Vagina (tissue), 2 donors: ENCODE data around the gene HAUS6. TPM values are rescaled to one million over a fixed set of nuclear protein-coding genes. Genes with fewer than 3 reads are reported as not detected.
A peak's percentile ranks its signal among the peaks of the same experiment; 100 is the strongest.
"Not testable (repeated sequence)": the region's sequence is repeated elsewhere in the genome, so short reads cannot be mapped to it uniquely, and the experiment has no call there.

ENCODE experiments used
- DNase-seq, 2 donors: peaks; one replicate each; pipeline ENCODE4 v3.0.0-alpha.2; 2017; ENCODE audit errors: extremely low spot score in 2 of 2
- H3K27ac ChIP-seq: fragments of 200-600 bp; sonication (generic); one replicate; pipeline ENCODE4 v1.5.1; 2019
- H3K27me3 ChIP-seq: fragments of 200-600 bp; sonication (generic); one replicate; pipeline ENCODE4 v1.5.1; 2019
- H3K36me3 ChIP-seq, 2 donors: fragments of 200-600 bp; sonication (generic); one replicate each; pipeline ENCODE4 v1.5.1; 2017 to 2019
- H3K4me1 ChIP-seq: fragments of 200-600 bp; sonication (generic); one replicate; pipeline ENCODE4 v1.5.1; 2019
- H3K4me3 ChIP-seq, 2 donors: fragments of 200-600 bp; sonication (generic); 1 replicate in 1 of 2; 2 replicates in 1 of 2; pipeline ENCODE4 v1.5.1; 2016 to 2019
- H3K9me3 ChIP-seq: fragments of 200-600 bp; sonication (generic); one replicate; pipeline ENCODE4 v1.5.1; 2019
- CTCF ChIP-seq, 3 experiments: fragments of 450-650 bp in 2 of 3; fragments of 200-600 bp in 1 of 3; sonication (generic) in 1 of 3; IDR thresholded peaks; one replicate each; pipeline ENCODE4 v1.5.1; 2017 to 2019; ENCODE audit warnings: antibody characterized with exemption in 3 of 3, mild to moderate bottlenecking in 2 of 3, moderate library complexity in 2 of 3
- POLR2A ChIP-seq, 2 donors: fragments of 450-650 bp; IDR thresholded peaks; one replicate each; pipeline ENCODE4 v1.6.1; 2017; ENCODE audit warnings: antibody characterized with exemption in 2 of 2, mild to moderate bottlenecking in 2 of 2, moderate library complexity in 2 of 2
- POLR2AphosphoS5 ChIP-seq, 2 donors: sonication (generic); formaldehyde crosslinking; IDR thresholded peaks; one replicate each; pipeline ENCODE4 v1.9.0; 2017; ENCODE audit warnings: antibody characterized with exemption in 2 of 2, mild to moderate bottlenecking in 2 of 2, low read depth in 1 of 2; ENCODE audit not compliant: insufficient read depth in 1 of 2
- intact Hi-C: fragments of 100-400 bp; cut with DNase I; formaldehyde crosslinking; loops from one replicate; pipeline ENCODE4 v1.15.1; 2023
- total RNA-seq: library from RNA; depleted of rRNA; stranded (reverse); fragments of >200 nt; gene quantifications from one replicate; pipeline ENCODE4 v1.2.3, GENCODE V29; 2016

HAUS6 gene
- 7.1 TPM for total RNA-seq

GRCh38 chr9:19102631-19103345 is at the start of gene HAUS6:
HAUS6 (minus strand) TSS chr9:19102904; CDS start chr9:19102651, 253 bp downstream.
- Histone ChIP-seq H3K27me3 (no peaks in the 10 kb centered on the region), H3K9me3 (no peaks in the 10 kb centered on the region), H3K4me3 (peak within 1 kb of the TSS; percentile 55 to 91), H3K36me3 (no peaks in the 10 kb centered on the region), H3K4me1 (peaks cover 36% of the 10 kb centered on the region), H3K27ac (peak within 1 kb of the TSS; percentile 83)
- DNase-seq, result peak; percentile 97 to 99
- intact Hi-C loops, result loop anchor here (2.0 kb wide), 1 partner anchor 54 kb away; the partner anchor contains the start of gene RRAGA
- TF ChIP-seq POLR2AphosphoS5 (IDR thresholded peaks at IDR 0.05; ENCODE audit: insufficient read depth in 1 of 2, low read depth in 1 of 2) (peak; percentile 96 to 99), CTCF (IDR thresholded peaks at IDR 0.05) (peak in 2 of 3 experiments; percentile 25 to 83), POLR2A (IDR thresholded peaks at IDR 0.05) (peak in 1 of 2 donors; percentile 71)

- H3K27ac ChIP-seq, DNase-seq, intact Hi-C loops, H3K36me3 ChIP-seq, H3K4me3 ChIP-seq, H3K4me1 ChIP-seq, H3K9me3 ChIP-seq, H3K27me3 ChIP-seq: not testable (repeated sequence)
These were observed 49.4 kb upstream of the HAUS6 start for GRCh38 chr9:19152160-19152498.

- Histone ChIP-seq H3K27me3 (no peaks in the 10 kb centered on the region), H3K4me3 (no peak overlapping the region), H3K27ac (no peak overlapping the region), H3K9me3 (no peaks in the 10 kb centered on the region), H3K36me3 (no peaks in the 10 kb centered on the region), H3K4me1 (peaks cover 5% of the 10 kb centered on the region)
- intact Hi-C loops, result no loop called here
- TF ChIP-seq CTCF (IDR thresholded peaks at IDR 0.05), result no peak
- no peak for TF ChIP-seq POLR2A (IDR thresholded peaks at IDR 0.05)
- TF ChIP-seq POLR2AphosphoS5 (IDR thresholded peaks at IDR 0.05; ENCODE audit: insufficient read depth in 1 of 2, low read depth in 1 of 2), result no peak
- DNase-seq, result no peak
These were observed 48.9 kb upstream of the HAUS6 start for GRCh38 chr9:19151425-19152159.

- no peaks in the 10 kb centered on the region for H3K4me1 ChIP-seq
- H3K9me3 ChIP-seq, result no peaks in the 10 kb centered on the region
- DNase-seq, result no peak
- H3K27ac ChIP-seq, result no peak overlapping the region
- intact Hi-C loops, result no loop called here
- no peak overlapping the region for H3K4me3 ChIP-seq
- no peaks in the 10 kb centered on the region for H3K27me3 ChIP-seq
- H3K36me3 ChIP-seq, result no peaks in the 10 kb centered on the region
- TF ChIP-seq POLR2AphosphoS5 (IDR thresholded peaks at IDR 0.05; ENCODE audit: insufficient read depth in 1 of 2, low read depth in 1 of 2), result no peak
- TF ChIP-seq CTCF (IDR thresholded peaks at IDR 0.05), result no peak
- no peak for TF ChIP-seq POLR2A (IDR thresholded peaks at IDR 0.05)
These were observed 46.5 kb upstream of the HAUS6 start for GRCh38 chr9:19149230-19149629.

- no peak for DNase-seq
- no peaks in the 10 kb centered on the region for H3K27me3 ChIP-seq
- intact Hi-C loops, result no loop called here
- H3K27ac ChIP-seq, result no peak overlapping the region
- H3K4me3 ChIP-seq, result no peak overlapping the region
- TF ChIP-seq CTCF (IDR thresholded peaks at IDR 0.05), result no peak
- no peak for TF ChIP-seq POLR2A (IDR thresholded peaks at IDR 0.05)
- TF ChIP-seq POLR2AphosphoS5 (IDR thresholded peaks at IDR 0.05; ENCODE audit: insufficient read depth in 1 of 2, low read depth in 1 of 2), result no peak
- no peaks in the 10 kb centered on the region for H3K4me1 ChIP-seq
- H3K36me3 ChIP-seq, result no peaks in the 10 kb centered on the region
- no peaks in the 10 kb centered on the region for H3K9me3 ChIP-seq
These were observed 45.5 kb upstream of the HAUS6 start for GRCh38 chr9:19148187-19148586.
